IMR-90 (cell line): ENCODE data around the gene NFATC3. TPM values are rescaled to one million over a fixed set of nuclear protein-coding genes. Genes with fewer than 3 reads are reported as not detected.

Experiments used
- ATAC-seq: fragments of 200-7000 bp; cut with Tn5 transposase; 2 replicates; pipeline ENCODE4 v1.9.1; 2020; ENCODE audit warnings: low read depth, mild to moderate bottlenecking, moderate library complexity
- BruUV-seq: library from RNA; stranded (reverse); fragments of 400-500 nt; replicated peaks from 2 replicates; lab custom pipeline; 2021; lab: Mats Ljungman, UMichigan
- CTCF ChIA-PET: fragments of 300-600 bp; formaldehyde crosslinking; extraction: SDS; loops from one replicate; lab custom pipeline; 2021; ENCODE audit warnings: antibody characterized with exemption; lab: Yijun Ruan, JAX
- POLR2A ChIA-PET: fragments of 300-600 bp; sonication (Branson Sonifier 250); formaldehyde crosslinking; loops from one replicate; lab custom pipeline; 2022; ENCODE audit warnings: antibody characterized with exemption; ENCODE audit not compliant: unreplicated experiment; lab: Charles Lee
- DNase-seq: peaks from one replicate; pipeline ENCODE4 v3.0.0; 2013
- H2AFZ ChIP-seq: replicated peaks from 2 replicates; pipeline ENCODE3; 2013; ENCODE audit warnings: low read length, mild to moderate bottlenecking; ENCODE audit not compliant: poor library complexity
- H2AK5ac ChIP-seq: 2 replicates; pipeline ENCODE4 v1.6.1; 2013; ENCODE audit warnings: low read depth, low read length, inconsistent platforms
- H2AK9ac ChIP-seq: replicated peaks from 2 replicates; pipeline ENCODE3; 2013; ENCODE audit warnings: mild to moderate bottlenecking, low read depth, low read length, moderate library complexity; ENCODE audit not compliant: poor library complexity
- H2BK120ac ChIP-seq: 2 replicates; pipeline ENCODE4 v1.6.1; 2013; ENCODE audit warnings: low read depth, low read length, inconsistent platforms
- H2BK15ac ChIP-seq: 3 replicates; pipeline ENCODE4 v1.6.1; 2013; ENCODE audit warnings: low read depth, low read length, inconsistent platforms
- H2BK20ac ChIP-seq: 2 replicates; pipeline ENCODE4 v1.6.1; 2013; ENCODE audit warnings: low read depth, mild to moderate bottlenecking, inconsistent platforms, low read length, moderate library complexity
- H2BK5ac ChIP-seq: 2 replicates; pipeline ENCODE4 v1.6.1; 2013; ENCODE audit warnings: mild to moderate bottlenecking, low read depth, low read length, inconsistent platforms; ENCODE audit not compliant: poor library complexity, severe bottlenecking
- H3K14ac ChIP-seq: replicated peaks from 2 replicates; pipeline ENCODE4 v1.6.1; 2013; ENCODE audit warnings: low read depth, low read length, inconsistent platforms
- H3K18ac ChIP-seq: 2 replicates; pipeline ENCODE4 v1.6.1; 2013; ENCODE audit warnings: low read depth, low read length, control low read depth
- H3K23ac ChIP-seq: 2 replicates; pipeline ENCODE4 v1.6.1; 2013; ENCODE audit warnings: low read depth, low read length, inconsistent platforms
- H3K27ac ChIP-seq: 2 replicates; pipeline ENCODE4 v1.5.1; 2013; ENCODE audit warnings: mild to moderate bottlenecking, control low read depth, low read length; ENCODE audit not compliant: insufficient read depth
- H3K27me3 ChIP-seq: 2 replicates; pipeline ENCODE4 v1.6.1; 2013; ENCODE audit warnings: low read length; ENCODE audit not compliant: control insufficient read depth, insufficient read depth
- H3K36me3 ChIP-seq: 2 replicates; pipeline ENCODE4 v1.6.1; 2013; ENCODE audit warnings: low read length, mixed read lengths; ENCODE audit not compliant: control insufficient read depth, insufficient read depth
- H3K4ac ChIP-seq: 2 replicates; pipeline ENCODE4 v1.6.1; 2013; ENCODE audit warnings: low read depth, low read length, inconsistent platforms
- H3K4me1 ChIP-seq: 2 replicates; pipeline ENCODE4 v1.6.1; 2013; ENCODE audit warnings: low read length, mixed read lengths; ENCODE audit not compliant: control insufficient read depth, insufficient read depth
- H3K4me2 ChIP-seq: 2 replicates; pipeline ENCODE4 v1.6.1; 2013; ENCODE audit warnings: low read depth, mild to moderate bottlenecking, control low read depth, low read length, moderate library complexity
- H3K4me3 ChIP-seq: 2 replicates; pipeline ENCODE4 v1.5.1; 2013; ENCODE audit warnings: low read depth, mild to moderate bottlenecking, control low read depth, low read length, moderate library complexity; ENCODE audit not compliant: insufficient read depth
- H3K56ac ChIP-seq: 2 replicates; pipeline ENCODE4 v1.6.1; 2013; ENCODE audit warnings: low read length, inconsistent platforms; ENCODE audit not compliant: insufficient read depth; ENCODE audit errors: extremely low read depth
- H3K79me1 ChIP-seq, 2 experiments: 2 replicates each; pipeline ENCODE4 v1.6.1; 2013; ENCODE audit warnings: low read length in 2 of 2, inconsistent platforms in 1 of 2, low read depth in 1 of 2
- H3K9ac ChIP-seq: 2 replicates; pipeline ENCODE4 v1.6.1; 2013; ENCODE audit warnings: low read depth, low read length, control low read depth
- H3K9me1 ChIP-seq: 2 replicates; pipeline ENCODE4 v1.6.1; 2013; ENCODE audit warnings: low read length, inconsistent platforms; ENCODE audit not compliant: insufficient read depth
- H3K9me3 ChIP-seq: 2 replicates; pipeline ENCODE4 v1.6.1; 2013; ENCODE audit warnings: low read length; ENCODE audit not compliant: control insufficient read depth, insufficient read depth
- H4K20me1 ChIP-seq: 2 replicates; pipeline ENCODE4 v1.6.1; 2013; ENCODE audit warnings: low read length, inconsistent platforms; ENCODE audit not compliant: insufficient read depth
- H4K5ac ChIP-seq: 2 replicates; pipeline ENCODE4 v1.6.1; 2013; ENCODE audit warnings: mild to moderate bottlenecking, low read depth, low read length, control low read depth
- H4K8ac ChIP-seq, 2 experiments: 2 replicates each; pipeline ENCODE4 v1.6.1; 2013; ENCODE audit warnings: low read depth in 2 of 2, low read length in 2 of 2, control low read depth in 1 of 2, inconsistent platforms in 1 of 2
- H4K91ac ChIP-seq: 2 replicates; pipeline ENCODE4 v1.6.1; 2013; ENCODE audit warnings: low read depth, low read length, inconsistent platforms; ENCODE audit not compliant: insufficient read depth
- CEBPB ChIP-seq: IDR thresholded peaks from 2 replicates; pipeline ENCODE4 v1.6.1; 2012; ENCODE audit warnings: low read depth, low read length, improper control_type of control experiment
- FOS ChIP-seq: fragments of 150-350 bp; IDR thresholded peaks from 2 replicates; pipeline ENCODE4 v1.6.1; 2016; ENCODE audit warnings: low read depth, low read length
- MXI1 ChIP-seq: IDR thresholded peaks from 2 replicates; pipeline ENCODE4 v1.6.1; 2012; ENCODE audit warnings: low read depth, mild to moderate bottlenecking, low read length, moderate library complexity, borderline replicate concordance
- RCOR1 ChIP-seq: IDR thresholded peaks from 2 replicates; pipeline ENCODE4 v1.6.1; 2012; ENCODE audit warnings: mild to moderate bottlenecking, low read length, improper control_type of control experiment; ENCODE audit not compliant: insufficient replicate concordance
- RFX5 ChIP-seq: IDR thresholded peaks from 2 replicates; pipeline ENCODE4 v1.8.0; 2012; ENCODE audit warnings: low read depth, mild to moderate bottlenecking, low read length, moderate library complexity
- WGBS, 2 experiments: methylation state at CpG; one replicate each; pipeline versions ENCODE4 v1.1.5 to v1.1.7; 2013; ENCODE audit warnings: missing lambda C conversion rate in 2 of 2; ENCODE audit not compliant: insufficient read length in 1 of 2; ENCODE audit errors: extremely low coverage in 2 of 2; 5-methylcytosine and 5-hydroxymethylcytosine counted together
- dilution Hi-C: fragments of 300-500 bp; cut with HindIII; formaldehyde crosslinking; loops from one replicate; pipeline ENCODE4 v1.14.3; 2018; ENCODE audit warnings: low sequenced_read_pairs; ENCODE audit not compliant: unreplicated experiment
- in situ Hi-C: fragments of 300-500 bp; cut with MboI; formaldehyde crosslinking; loops from 3 replicates; pipeline ENCODE4 v1.14.3; 2019; ENCODE audit warnings: low sequenced_read_pairs, inconsistent platforms, mixed read lengths
- intact Hi-C: fragments of 100-400 bp; cut with micrococcal nuclease; formaldehyde crosslinking; loops from 2 replicates; pipeline ENCODE4 v1.10.0; 2022
- polyA plus RNA-seq, 3 experiments: library from polyadenylated mRNA; depleted of rRNA; stranded (reverse); fragments of >200 nt; gene quantifications; 2 replicates each; pipeline ENCODE4 v1.2.3, GENCODE V29; 2012; ENCODE audit warnings: low replicate concordance in 1 of 3
- total RNA-seq: library from RNA; depleted of rRNA; stranded (reverse); fragments of >200 nt; gene quantifications from 2 replicates; pipeline ENCODE4 v1.2.3, GENCODE V29; 2012

NFATC3 gene
- total and polyA plus RNA-seq, 2 of the 4 experiments (the other 2 are of a cell fraction): 6.3 to 21.5 TPM

GRCh38 chr16:68272507-68273209, 187.5 kb downstream of the NFATC3 start:
- in situ Hi-C loops: no loop called here
- TF ChIP-seq RCOR1 (no peak), RFX5 (no peak), FOS (no peak), MXI1 (no peak), CEBPB (no peak)
- peaks cover 5% of the 10 kb centered on the region; the same call in 1 of the 2 replicates for H3K4me1 ChIP-seq
- no peak overlapping the region for H2BK15ac ChIP-seq
- dilution Hi-C loops: no loop called here
- H3K27ac ChIP-seq: no peak overlapping the region
- no peak overlapping the region for H3K56ac ChIP-seq
- H3K9me3 ChIP-seq: no peaks in the 10 kb centered on the region
- peaks cover 32% of the 10 kb centered on the region for H3K36me3 ChIP-seq
- no peak overlapping the region for H3K4ac ChIP-seq
- no peak for DNase-seq
- H2BK20ac ChIP-seq: no peak overlapping the region
- H2BK120ac ChIP-seq: no peak overlapping the region
- H4K20me1 ChIP-seq: peaks cover 73% of the 10 kb centered on the region
- no peak overlapping the region for H3K14ac ChIP-seq
- no peak overlapping the region for H3K23ac ChIP-seq
- H4K91ac ChIP-seq: no peak overlapping the region
- BruUV-seq: no TSS peak
- H3K9me1 ChIP-seq: peaks cover 17% of the 10 kb centered on the region; the same call in 1 of the 2 replicates
- POLR2A ChIA-PET: interaction anchor here (1.1 kb wide), 1 partner anchor 8 kb away, joined by 3 read pairs; no protein-coding TSS in a partner anchor
- ATAC-seq: no peak
- no peak overlapping the region for H2AK9ac ChIP-seq
- H2AFZ ChIP-seq: no peak overlapping the region
- H4K8ac ChIP-seq: no peak overlapping the region
- no peak overlapping the region for H3K18ac ChIP-seq
- no peak overlapping the region for H3K9ac ChIP-seq
- intact Hi-C loops: no loop called here
- no peaks in the 10 kb centered on the region for H3K27me3 ChIP-seq
- no peak overlapping the region for H4K5ac ChIP-seq
- no CpG with 5 or more reads among the region's 4 CpGs for WGBS, 2 experiments
- no peak overlapping the region for H2AK5ac ChIP-seq
- no peak overlapping the region for H3K4me3 ChIP-seq
- peaks cover 24 to 80% of the 10 kb centered on the region in 2 experiments; a peak in 3 of 4 replicates for H3K79me1 ChIP-seq
- no peak overlapping the region for H2BK5ac ChIP-seq
- H3K4me2 ChIP-seq: no peak overlapping the region
- CTCF ChIA-PET: interaction anchor here (1.0 kb wide), 1 partner anchor 8 kb away, joined by 4 read pairs; the partner anchor contains the start of gene SLC7A6
